Fibroblast of skin of back (primary cell): ENCODE data around the gene GABRB1. TPM values are rescaled to one million over a fixed set of nuclear protein-coding genes. Genes with fewer than 3 reads are reported as not detected.

Experiments
- DNase-seq: peaks from one replicate; pipeline ENCODE4 v3.0.0-alpha.2; 2013
- polyA plus RNA-seq, 2 experiments: library from polyadenylated mRNA; unstranded; fragments of 120-200 nt; gene quantifications; one replicate each; pipeline ENCODE4 v1.2.1, GENCODE V29; 2013; ENCODE audit not compliant: insufficient read length in 2 of 2

GABRB1 gene
- polyA plus RNA-seq (2013, experiment 1 of 2; ENCODE audit: insufficient read length): not detected
- not detected for polyA plus RNA-seq (2013, experiment 2 of 2; ENCODE audit: insufficient read length)

GRCh38 chr4:47031011-47031678, at the start of gene GABRB1:
GABRB1 (plus strand) TSS chr4:47031567.
- peak; percentile 39 for DNase-seq

GRCh38 chr4:46984781-46985180, 46.6 kb upstream of the GABRB1 start:
- DNase-seq: no peak

- DNase-seq: no peak
Observed at GRCh38 chr4:46986922-46987638, 44.3 kb upstream of the GABRB1 start.

- no peak for DNase-seq
Observed at GRCh38 chr4:46992338-46992737, 39.0 kb upstream of the GABRB1 start.

- DNase-seq: no peak
Observed at GRCh38 chr4:46993075-46994006, 38.0 kb upstream of the GABRB1 start, which contains the start of gene GABRA4. GABRA4 (minus strand) TSS chr4:46993581; CDS start chr4:46993424, 157 bp downstream.

- no peak for DNase-seq
Observed at GRCh38 chr4:46994007-46994405, 37.4 kb upstream of the GABRB1 start.

GRCh38 chr4:46999566-46999965, 31.8 kb upstream of the GABRB1 start:
- peak; percentile 7 for DNase-seq

GRCh38 chr4:47000406-47000805, 31.0 kb upstream of the GABRB1 start:
- DNase-seq: no peak

- DNase-seq: peak; percentile 8
Observed at GRCh38 chr4:47002580-47002979, 28.8 kb upstream of the GABRB1 start.

- DNase-seq: no peak
Observed at GRCh38 chr4:47010347-47010911, 20.9 kb upstream of the GABRB1 start.

GRCh38 chr4:47010912-47011446, 20.4 kb upstream of the GABRB1 start:
- DNase-seq: no peak

- DNase-seq: no peak
Observed at GRCh38 chr4:47012676-47013075, 18.7 kb upstream of the GABRB1 start.

- DNase-seq: no peak
Observed at GRCh38 chr4:47013373-47013772, 18.0 kb upstream of the GABRB1 start.

- peak; percentile 25 for DNase-seq
Observed at GRCh38 chr4:47017081-47017480, 14.3 kb upstream of the GABRB1 start.

- peak; percentile 31 for DNase-seq
Observed at GRCh38 chr4:47017494-47017893, 13.9 kb upstream of the GABRB1 start.

- no peak for DNase-seq
Observed at GRCh38 chr4:47031751-47032404, 511 bp downstream of the GABRB1 start.

- peak; percentile 42 for DNase-seq
Observed at GRCh38 chr4:47032405-47033106, 1.2 kb downstream of the GABRB1 start.

- DNase-seq: no peak
Observed at GRCh38 chr4:47038263-47038662, 6.9 kb downstream of the GABRB1 start.

- DNase-seq: no peak
Observed at GRCh38 chr4:47040828-47041227, 9.5 kb downstream of the GABRB1 start.

- no peak for DNase-seq
Observed at GRCh38 chr4:47043821-47044220, 12.5 kb downstream of the GABRB1 start.

- no peak for DNase-seq
Observed at GRCh38 chr4:47045261-47045660, 13.9 kb downstream of the GABRB1 start.
